DOHH2 (cell line): ENCODE data around the gene KCNE3.

Experiments
- H3F3A ChIP-seq: fragments of 200-600 bp; sonication (generic), shearing (Covaris generic); 2 replicates; pipeline ENCODE4 v1.6.0; 2016; ENCODE audit warnings: antibody characterized with exemption, mild to moderate bottlenecking; ENCODE audit not compliant: control insufficient read depth, insufficient read depth
- H3K27ac ChIP-seq: fragments of 200-600 bp; sonication (generic); 2 replicates; pipeline ENCODE4 v1.5.1; 2014; ENCODE audit warnings: low read depth, mild to moderate bottlenecking, low read length, moderate library complexity
- H3K27me3 ChIP-seq: fragments of 200-600 bp; sonication (generic); 2 replicates; pipeline ENCODE4 v1.6.1; 2014; ENCODE audit warnings: mild to moderate bottlenecking, low read length, mixed read lengths; ENCODE audit not compliant: control insufficient read depth
- H3K36me3 ChIP-seq: fragments of 200-600 bp; sonication (generic); 2 replicates; pipeline ENCODE4 v1.6.1; 2014; ENCODE audit warnings: mild to moderate bottlenecking, low read length, moderate library complexity, mixed read lengths; ENCODE audit not compliant: control insufficient read depth
- H3K4me1 ChIP-seq: fragments of 200-600 bp; sonication (generic); 2 replicates; pipeline ENCODE4 v1.6.1; 2014; ENCODE audit warnings: mild to moderate bottlenecking, low read length, mixed read lengths; ENCODE audit not compliant: control insufficient read depth
- H3K4me2 ChIP-seq: fragments of 200-600 bp; sonication (generic); 2 replicates; pipeline ENCODE4 v1.6.0; 2014; ENCODE audit warnings: mild to moderate bottlenecking, low read length, moderate library complexity
- H3K4me3 ChIP-seq: fragments of 200-600 bp; sonication (generic); 2 replicates; pipeline ENCODE4 v1.5.1; 2014; ENCODE audit warnings: mild to moderate bottlenecking, low read length, mixed read lengths
- H3K79me2 ChIP-seq: fragments of 200-600 bp; sonication (generic); 2 replicates; pipeline ENCODE4 v1.6.1; 2014; ENCODE audit warnings: mild to moderate bottlenecking, low read length, mixed read lengths; ENCODE audit not compliant: control insufficient read depth
- H3K9me2 ChIP-seq: fragments of 200-600 bp; sonication (generic); replicated peaks from 2 replicates; pipeline ENCODE4 v1.6.1; 2014; ENCODE audit warnings: mild to moderate bottlenecking, low read length, mixed read lengths; ENCODE audit not compliant: control insufficient read depth
- H3K9me3 ChIP-seq: fragments of 200-600 bp; sonication (generic); 2 replicates; pipeline ENCODE4 v1.6.1; 2014; ENCODE audit warnings: antibody characterized with exemption, low read length, mixed read lengths; ENCODE audit not compliant: control insufficient read depth, insufficient read depth
- H4K20me1 ChIP-seq: fragments of 200-600 bp; sonication (generic); 2 replicates; pipeline ENCODE4 v1.6.0; 2014; ENCODE audit warnings: low read depth, mild to moderate bottlenecking, antibody characterized with exemption, low read length, moderate library complexity; ENCODE audit not compliant: control insufficient read depth, insufficient read depth
- EZH2phosphoT487 ChIP-seq: fragments of 200-600 bp; sonication (generic); IDR thresholded peaks from 2 replicates; pipeline ENCODE4 v1.6.1; 2017; ENCODE audit warnings: borderline replicate concordance, mild to moderate bottlenecking, antibody characterized with exemption, low read length, moderate library complexity, mixed read lengths
- TF ChIP-seq, protein P1 (sequence below): fragments of 200-600 bp; sonication (generic); IDR thresholded peaks from one replicate; pipeline ENCODE4 v1.5.1; 2014; ENCODE audit warnings: antibody characterized with exemption, mild to moderate bottlenecking, low read depth, low read length; ENCODE audit not compliant: poor library complexity, severe bottlenecking

Gene KCNE3

DNA sequence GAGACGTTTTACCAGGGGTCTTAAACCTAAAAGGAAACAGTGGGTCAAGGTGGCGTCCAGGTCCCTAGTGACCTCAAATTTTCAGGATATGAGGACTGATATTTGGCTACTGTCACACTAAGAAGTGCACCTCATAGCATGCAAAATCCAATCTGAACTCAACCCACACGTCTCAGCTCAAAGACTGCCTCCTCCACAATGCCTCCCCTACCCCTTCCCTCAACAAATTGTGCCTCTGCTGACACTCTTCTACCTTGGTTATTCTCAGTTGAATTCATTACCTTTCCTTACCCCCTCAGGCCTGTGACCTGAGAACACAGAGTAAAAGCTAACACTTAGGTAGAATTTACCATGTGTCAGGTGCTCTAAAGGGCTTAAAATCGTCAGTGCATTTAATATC is 38.6 kb upstream of the KCNE3 start:
- no peaks in the 10 kb centered on the region for H3K4me1 ChIP-seq
- H3K27me3 ChIP-seq: no peaks in the 10 kb centered on the region
- H3K4me3 ChIP-seq: no peak overlapping the region
- no peak overlapping the region for H3K4me2 ChIP-seq
- H3K27ac ChIP-seq: no peak overlapping the region
- H3K79me2 ChIP-seq: no peaks in the 10 kb centered on the region
- no peaks in the 10 kb centered on the region for H3K9me2 ChIP-seq
- TF ChIP-seq, protein P1, sequence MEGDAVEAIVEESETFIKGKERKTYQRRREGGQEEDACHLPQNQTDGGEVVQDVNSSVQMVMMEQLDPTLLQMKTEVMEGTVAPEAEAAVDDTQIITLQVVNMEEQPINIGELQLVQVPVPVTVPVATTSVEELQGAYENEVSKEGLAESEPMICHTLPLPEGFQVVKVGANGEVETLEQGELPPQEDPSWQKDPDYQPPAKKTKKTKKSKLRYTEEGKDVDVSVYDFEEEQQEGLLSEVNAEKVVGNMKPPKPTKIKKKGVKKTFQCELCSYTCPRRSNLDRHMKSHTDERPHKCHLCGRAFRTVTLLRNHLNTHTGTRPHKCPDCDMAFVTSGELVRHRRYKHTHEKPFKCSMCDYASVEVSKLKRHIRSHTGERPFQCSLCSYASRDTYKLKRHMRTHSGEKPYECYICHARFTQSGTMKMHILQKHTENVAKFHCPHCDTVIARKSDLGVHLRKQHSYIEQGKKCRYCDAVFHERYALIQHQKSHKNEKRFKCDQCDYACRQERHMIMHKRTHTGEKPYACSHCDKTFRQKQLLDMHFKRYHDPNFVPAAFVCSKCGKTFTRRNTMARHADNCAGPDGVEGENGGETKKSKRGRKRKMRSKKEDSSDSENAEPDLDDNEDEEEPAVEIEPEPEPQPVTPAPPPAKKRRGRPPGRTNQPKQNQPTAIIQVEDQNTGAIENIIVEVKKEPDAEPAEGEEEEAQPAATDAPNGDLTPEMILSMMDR: no peak
- no peaks in the 10 kb centered on the region for H3K36me3 ChIP-seq
- no peaks in the 10 kb centered on the region for H3F3A ChIP-seq
- peaks cover 5% of the 10 kb centered on the region; the same call in 1 of the 2 replicates for H3K9me3 ChIP-seq
- H4K20me1 ChIP-seq: no peaks in the 10 kb centered on the region

DNA sequence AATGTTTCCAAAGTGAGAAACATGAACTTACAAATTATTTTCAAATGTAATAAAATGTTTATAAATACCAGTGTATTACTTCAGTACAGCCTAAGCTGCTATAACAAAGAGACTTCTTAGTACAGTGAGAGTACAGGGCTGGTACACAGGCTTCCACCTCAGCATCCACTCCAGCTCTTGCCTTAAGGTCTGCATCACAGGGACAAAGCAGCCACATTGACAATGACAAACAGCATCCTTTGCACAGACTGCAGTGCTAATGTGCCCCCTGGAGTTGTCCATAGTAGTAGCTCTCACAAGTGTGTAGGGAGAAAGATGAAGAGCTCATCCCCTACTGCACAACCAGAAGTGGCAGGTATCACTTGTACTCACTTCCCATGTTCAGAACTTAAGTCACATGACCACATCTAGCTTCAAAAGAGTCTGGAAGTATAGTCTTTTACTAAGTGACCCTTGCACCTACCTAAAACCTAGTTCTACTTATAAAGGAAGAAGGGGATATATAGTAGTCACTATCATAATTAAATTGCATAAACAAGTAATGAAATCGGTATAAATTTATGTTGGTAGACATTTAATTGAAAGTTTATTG is 36.8 kb upstream of the KCNE3 start:
- H3K4me3 ChIP-seq: no peak overlapping the region
- no peaks in the 10 kb centered on the region for H3K4me1 ChIP-seq
- H3K27ac ChIP-seq: no peak overlapping the region

DNA sequence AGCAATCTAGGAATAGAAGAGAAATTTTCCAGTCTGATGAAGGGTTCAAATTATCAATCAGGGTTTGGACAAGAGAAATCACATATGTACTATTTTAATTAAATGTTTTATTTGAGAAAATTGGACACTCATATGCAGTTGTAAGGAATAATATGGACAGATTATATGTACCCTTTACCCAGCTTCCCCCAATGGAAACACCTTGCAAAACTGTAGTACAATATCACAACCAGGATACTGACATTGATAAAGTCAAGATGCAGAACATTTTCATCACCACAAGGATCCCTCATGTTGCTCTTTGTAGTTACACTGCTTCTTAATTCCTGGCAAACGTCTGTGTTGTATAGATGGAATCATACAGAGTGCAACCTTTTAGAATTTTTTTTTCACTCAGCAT is 27.6 kb upstream of the KCNE3 start:
- peaks cover 6% of the 10 kb centered on the region for H3K79me2 ChIP-seq
- H4K20me1 ChIP-seq: no peaks in the 10 kb centered on the region
- H3K36me3 ChIP-seq: peaks cover 13% of the 10 kb centered on the region
- no peaks in the 10 kb centered on the region for H3K9me2 ChIP-seq
- H3K4me1 ChIP-seq: peaks cover 17% of the 10 kb centered on the region
- no peaks in the 10 kb centered on the region for H3K27me3 ChIP-seq
- H3F3A ChIP-seq: no peaks in the 10 kb centered on the region
- no peak for TF ChIP-seq EZH2phosphoT487
- TF ChIP-seq, protein P1: no peak
- H3K27ac ChIP-seq: no peak overlapping the region
- no peak overlapping the region for H3K4me2 ChIP-seq
- H3K4me3 ChIP-seq: no peak overlapping the region
- H3K9me3 ChIP-seq: no peaks in the 10 kb centered on the region

More for the DNA sequence above, 36.8 kb upstream of the KCNE3 start:
- H3K4me2 ChIP-seq: no peak overlapping the region
- no peaks in the 10 kb centered on the region for H3K27me3 ChIP-seq
- no peaks in the 10 kb centered on the region for H3F3A ChIP-seq
- H4K20me1 ChIP-seq: no peaks in the 10 kb centered on the region
- no peak for TF ChIP-seq EZH2phosphoT487
- TF ChIP-seq, protein P1: no peak
- no peaks in the 10 kb centered on the region for H3K79me2 ChIP-seq
- H3K36me3 ChIP-seq: no peaks in the 10 kb centered on the region
- peaks cover 5% of the 10 kb centered on the region; the same call in 1 of the 2 replicates for H3K9me3 ChIP-seq
- H3K9me2 ChIP-seq: no peaks in the 10 kb centered on the region
